Measurements from ENCODE around the gene EDAR.

DNA sequence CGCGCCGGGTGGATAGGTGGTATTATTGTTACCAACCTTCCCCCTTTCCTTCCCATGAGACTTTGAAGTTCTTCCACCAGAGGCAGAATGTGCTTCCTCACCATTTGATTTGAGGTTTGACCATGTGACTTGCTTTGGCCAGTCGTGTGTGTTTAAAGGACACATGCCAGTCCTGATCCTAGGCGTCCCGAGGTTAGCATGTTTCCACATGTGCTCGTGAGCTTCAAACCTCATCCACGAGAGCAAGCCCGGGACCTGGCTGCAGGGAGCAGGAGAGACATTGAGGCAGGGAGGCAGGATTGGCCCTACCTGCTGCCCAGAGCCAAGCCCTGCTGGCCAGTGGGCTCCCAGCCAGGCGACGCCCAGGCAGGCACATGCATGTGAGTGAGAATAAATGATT is 27.4 kb upstream of the EDAR start:
- no peak for TF ChIP-seq TCF7L2 (IDR thresholded peaks at IDR 0.05; ENCODE audit: borderline replicate concordance, extremely low read depth, insufficient read depth, insufficient read length)
- TF ChIP-seq, protein P1, sequence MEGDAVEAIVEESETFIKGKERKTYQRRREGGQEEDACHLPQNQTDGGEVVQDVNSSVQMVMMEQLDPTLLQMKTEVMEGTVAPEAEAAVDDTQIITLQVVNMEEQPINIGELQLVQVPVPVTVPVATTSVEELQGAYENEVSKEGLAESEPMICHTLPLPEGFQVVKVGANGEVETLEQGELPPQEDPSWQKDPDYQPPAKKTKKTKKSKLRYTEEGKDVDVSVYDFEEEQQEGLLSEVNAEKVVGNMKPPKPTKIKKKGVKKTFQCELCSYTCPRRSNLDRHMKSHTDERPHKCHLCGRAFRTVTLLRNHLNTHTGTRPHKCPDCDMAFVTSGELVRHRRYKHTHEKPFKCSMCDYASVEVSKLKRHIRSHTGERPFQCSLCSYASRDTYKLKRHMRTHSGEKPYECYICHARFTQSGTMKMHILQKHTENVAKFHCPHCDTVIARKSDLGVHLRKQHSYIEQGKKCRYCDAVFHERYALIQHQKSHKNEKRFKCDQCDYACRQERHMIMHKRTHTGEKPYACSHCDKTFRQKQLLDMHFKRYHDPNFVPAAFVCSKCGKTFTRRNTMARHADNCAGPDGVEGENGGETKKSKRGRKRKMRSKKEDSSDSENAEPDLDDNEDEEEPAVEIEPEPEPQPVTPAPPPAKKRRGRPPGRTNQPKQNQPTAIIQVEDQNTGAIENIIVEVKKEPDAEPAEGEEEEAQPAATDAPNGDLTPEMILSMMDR (IDR thresholded peaks at IDR 0.05 in 2 of 3, conservative IDR thresholded peaks at IDR 0.05 in 1 of 3; ENCODE audit: borderline replicate concordance in 1 of 3, insufficient read depth in 1 of 3, low read depth in 2 of 3, low read length in 2 of 3), result no peak
